C4-2B (cell line): Measurements from ENCODE around the gene TMSB4X.
A peak's percentile ranks its signal among the peaks of the same experiment; 100 is the strongest.

Experiments
- H3K27ac ChIP-seq: fragments of 450-650 bp; 2 replicates; pipeline ENCODE4 v1.5.1; 2017
- ZFX ChIP-seq: fragments of 450-650 bp; IDR thresholded peaks from 2 replicates; pipeline ENCODE4 v1.6.1; 2017
- TF ChIP-seq, protein P1 (sequence below): fragments of 450-650 bp; conservative IDR thresholded peaks from 2 replicates; pipeline ENCODE4 v1.5.1; 2017; ENCODE audit warnings: mild to moderate bottlenecking

Gene TMSB4X

DNA sequence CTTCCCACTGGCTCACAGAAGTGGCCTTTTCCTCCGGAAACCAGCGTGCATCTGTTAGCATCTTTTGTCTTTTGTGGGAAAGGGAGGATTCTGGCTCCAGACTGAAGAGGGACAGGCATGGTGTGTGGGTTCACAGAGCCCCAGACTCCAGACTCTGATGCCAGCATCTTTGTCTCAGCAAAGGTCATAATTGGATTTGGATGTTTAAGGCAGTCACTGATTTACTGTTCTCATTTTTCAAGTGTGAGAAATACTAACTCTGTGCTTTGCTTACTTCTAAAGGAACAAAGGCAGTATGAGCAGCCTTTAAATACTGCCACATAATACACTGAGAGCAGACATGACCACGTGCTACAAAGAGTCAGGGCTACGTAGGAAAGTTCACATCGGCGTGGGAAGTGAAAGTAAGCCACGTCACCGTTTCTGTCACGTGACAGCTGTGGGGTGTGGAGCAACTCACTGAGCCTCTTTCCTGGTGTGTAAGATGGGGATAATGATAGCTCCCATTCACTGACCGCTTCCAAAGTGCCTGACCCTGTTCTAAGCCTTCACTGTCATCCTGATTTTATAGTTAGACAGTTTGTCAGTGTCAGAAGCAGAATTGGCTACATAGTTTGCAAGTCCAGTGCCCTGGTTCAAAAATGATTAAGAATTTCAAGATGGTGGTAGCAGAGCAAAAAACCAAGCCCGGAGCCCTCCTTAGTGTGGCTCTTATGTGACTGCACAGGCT is 24.8 kb upstream of the TMSB4X start:
- no peak overlapping the region for H3K27ac ChIP-seq
- TF ChIP-seq ZFX = no peak
- TF ChIP-seq, protein P1, sequence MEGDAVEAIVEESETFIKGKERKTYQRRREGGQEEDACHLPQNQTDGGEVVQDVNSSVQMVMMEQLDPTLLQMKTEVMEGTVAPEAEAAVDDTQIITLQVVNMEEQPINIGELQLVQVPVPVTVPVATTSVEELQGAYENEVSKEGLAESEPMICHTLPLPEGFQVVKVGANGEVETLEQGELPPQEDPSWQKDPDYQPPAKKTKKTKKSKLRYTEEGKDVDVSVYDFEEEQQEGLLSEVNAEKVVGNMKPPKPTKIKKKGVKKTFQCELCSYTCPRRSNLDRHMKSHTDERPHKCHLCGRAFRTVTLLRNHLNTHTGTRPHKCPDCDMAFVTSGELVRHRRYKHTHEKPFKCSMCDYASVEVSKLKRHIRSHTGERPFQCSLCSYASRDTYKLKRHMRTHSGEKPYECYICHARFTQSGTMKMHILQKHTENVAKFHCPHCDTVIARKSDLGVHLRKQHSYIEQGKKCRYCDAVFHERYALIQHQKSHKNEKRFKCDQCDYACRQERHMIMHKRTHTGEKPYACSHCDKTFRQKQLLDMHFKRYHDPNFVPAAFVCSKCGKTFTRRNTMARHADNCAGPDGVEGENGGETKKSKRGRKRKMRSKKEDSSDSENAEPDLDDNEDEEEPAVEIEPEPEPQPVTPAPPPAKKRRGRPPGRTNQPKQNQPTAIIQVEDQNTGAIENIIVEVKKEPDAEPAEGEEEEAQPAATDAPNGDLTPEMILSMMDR = no peak

- H3K27ac ChIP-seq = no peak overlapping the region; the same call in 1 of the 2 replicates
- TF ChIP-seq ZFX = no peak
- TF ChIP-seq, protein P1 = peak; percentile 36
These were observed 23.9 kb upstream of the TMSB4X start for GRCh38 chrX:12950851-12951594.

GRCh38 chrX:12951595-12951975 is 23.3 kb upstream of the TMSB4X start:
- TF ChIP-seq, protein P1 = no peak
- no peak for TF ChIP-seq ZFX

GRCh38 chrX:12953420-12953819 is 21.5 kb upstream of the TMSB4X start:
- H3K27ac ChIP-seq = no peak overlapping the region
- no peak for TF ChIP-seq ZFX
- TF ChIP-seq, protein P1 = no peak

More at GRCh38 chrX:12951595-12951975, 23.3 kb upstream of the TMSB4X start:
- no peak overlapping the region for H3K27ac ChIP-seq

DNA sequence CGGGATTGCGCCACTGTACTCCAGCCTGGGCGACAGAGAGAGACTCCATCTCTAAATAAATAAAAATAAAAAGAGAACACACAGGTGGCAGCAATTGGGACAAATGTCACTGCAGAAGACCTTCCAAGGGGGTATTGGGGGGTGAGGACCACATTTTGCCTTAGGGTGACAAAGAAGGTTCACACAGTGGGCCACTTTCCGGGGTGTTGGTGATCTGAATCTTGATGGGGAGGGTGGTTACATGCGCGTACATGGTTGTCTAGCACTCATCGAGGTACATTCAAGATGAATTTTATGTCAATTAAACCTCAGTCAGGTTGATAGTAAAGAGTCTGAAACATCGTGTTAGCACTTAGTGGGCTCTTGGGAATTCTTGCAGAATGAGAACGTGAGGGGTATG is 20.5 kb upstream of the TMSB4X start:
- H3K27ac ChIP-seq = no peak overlapping the region
- TF ChIP-seq, protein P1 = no peak
- TF ChIP-seq ZFX = no peak

DNA sequence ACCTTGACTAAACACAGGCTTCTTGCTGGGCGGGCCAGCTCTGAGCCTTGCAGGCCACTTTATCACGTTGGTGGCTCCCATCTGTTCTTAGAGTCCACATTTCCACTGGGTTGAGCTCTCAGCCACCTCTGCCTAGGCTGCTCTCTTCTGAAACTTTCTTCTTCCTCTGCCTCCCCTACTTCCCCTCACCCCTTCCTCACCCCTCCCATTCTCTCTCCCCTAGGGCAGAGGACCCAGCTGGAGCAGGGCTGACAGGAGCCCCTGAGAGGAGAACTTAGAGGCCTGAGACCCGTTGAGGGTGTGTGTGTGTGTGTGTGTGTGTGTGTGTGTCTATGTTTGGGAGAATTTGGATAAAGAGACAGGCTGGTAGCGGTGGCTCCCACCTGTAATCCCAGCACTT is 19.9 kb upstream of the TMSB4X start:
- no peak overlapping the region for H3K27ac ChIP-seq
- TF ChIP-seq, protein P1 = no peak
- no peak for TF ChIP-seq ZFX
